K562 (cell line): ENCODE data around the gene SIRT7. TPM values are rescaled to one million over a fixed set of nuclear protein-coding genes. Genes with fewer than 3 reads are reported as not detected.

Experiments used
- ATAC-seq: fragments of 200-7000 bp; cut with Tn5 transposase; 3 replicates; pipeline ENCODE4 v1.9.1; 2020; ENCODE audit warnings: moderate library complexity
- BruUV-seq: library from RNA; stranded (reverse); fragments of 400-500 nt; replicated peaks from 2 replicates; lab custom pipeline; 2021; lab: Mats Ljungman, UMichigan
- CTCF ChIA-PET: fragments of 300-600 bp; formaldehyde crosslinking; extraction: SDS; loops from one replicate; lab custom pipeline; 2021; ENCODE audit warnings: low intra/inter-chr PET ratio; lab: Yijun Ruan, JAX
- POLR2A ChIA-PET: fragments of 300-600, 350-650 bp; sonication (Branson Sonifier 250); formaldehyde crosslinking; extraction: SDS; loops from one replicate; lab custom pipeline; 2021; ENCODE audit warnings: antibody characterized with exemption, inconsistent platforms; lab: Yijun Ruan, JAX
- DNase-seq, 4 experiments: peaks; one replicate each; pipeline versions ENCODE4 v3.0.0 to v3.0.0-alpha.2; 2011 to 2018; ENCODE audit warnings: low spot score in 3 of 4, mixed read lengths in 3 of 4; ENCODE audit errors: extremely low read depth in 1 of 4
- FAIRE-seq: peaks from 2 replicates; lab custom pipeline; 2011; peaks lifted over from hg19 to GRCh38; lab: Jason Lieb, UNC
- H2AFZ ChIP-seq: 2 replicates; pipeline ENCODE4 v1.6.0; 2011; ENCODE audit warnings: low read depth, low read length, control low read depth, inconsistent platforms
- H3K27ac ChIP-seq: fragments of 200-600 bp; 3 replicates; pipeline ENCODE4 v1.8.0; 2011; ENCODE audit warnings: low read depth, mild to moderate bottlenecking, control low read depth, inconsistent platforms, low read length, moderate library complexity, mixed read lengths; ENCODE audit errors: extremely low read depth
- H3K27me3 ChIP-seq, 2 experiments: fragments of 300-600 bp in 1 of 2; 2 replicates in 1 of 2; 3 replicates in 1 of 2; pipeline versions ENCODE4 v1.6.0 to v1.8.0; 2011; ENCODE audit warnings: inconsistent platforms in 2 of 2, low read length in 2 of 2, mild to moderate bottlenecking in 1 of 2, mixed read lengths in 1 of 2, moderate library complexity in 1 of 2; ENCODE audit not compliant: control insufficient read depth in 2 of 2, insufficient read depth in 2 of 2
- H3K36me3 ChIP-seq: fragments of 300-600 bp; 3 replicates; pipeline ENCODE4 v1.8.0; 2011; ENCODE audit warnings: mild to moderate bottlenecking, low read length, inconsistent platforms; ENCODE audit not compliant: control insufficient read depth, insufficient read depth
- H3K4me1 ChIP-seq, 2 experiments: fragments of 200-600 bp in 1 of 2; replicated peaks in 1 of 2; 2 replicates in 1 of 2; 3 replicates in 1 of 2; pipeline versions ENCODE4 v1.5.1 to v1.8.0; 2011; ENCODE audit warnings: inconsistent platforms in 2 of 2, low read length in 2 of 2, mild to moderate bottlenecking in 1 of 2, mixed read lengths in 1 of 2, moderate library complexity in 1 of 2; ENCODE audit not compliant: control insufficient read depth in 2 of 2, insufficient read depth in 2 of 2
- H3K4me2 ChIP-seq: 2 replicates; pipeline ENCODE4 v1.6.1; 2011; ENCODE audit warnings: low read length, control low read depth, inconsistent platforms, mixed read lengths; ENCODE audit not compliant: insufficient read depth
- H3K4me3 ChIP-seq: fragments of 200-600 bp; sonication (generic), shearing (Covaris generic); 2 replicates; pipeline ENCODE4 v1.5.1; 2016; ENCODE audit warnings: control low read depth, inconsistent platforms
- H3K79me2 ChIP-seq: fragments of 200-600 bp; 3 replicates; pipeline ENCODE4 v1.8.0; 2011; ENCODE audit warnings: low read length, inconsistent platforms; ENCODE audit not compliant: control insufficient read depth, insufficient read depth
- H3K9ac ChIP-seq, 2 experiments: 2 replicates each; pipeline versions ENCODE4 v1.6.0 to v1.6.1; 2011; ENCODE audit warnings: low read depth in 2 of 2, low read length in 2 of 2, control low read depth in 1 of 2, inconsistent platforms in 1 of 2, mild to moderate bottlenecking in 1 of 2, mixed read lengths in 1 of 2; ENCODE audit not compliant: insufficient read depth in 1 of 2
- H3K9me1 ChIP-seq: one replicate; pipeline ENCODE4 v1.6.0; 2011; ENCODE audit warnings: inconsistent platforms, mild to moderate bottlenecking, low read length, moderate library complexity; ENCODE audit not compliant: control insufficient read depth, insufficient read depth
- H3K9me3 ChIP-seq: replicated peaks from 2 replicates; pipeline ENCODE4 v1.5.1; 2011; ENCODE audit warnings: low read depth, low read length, inconsistent platforms; ENCODE audit not compliant: control insufficient read depth, insufficient read depth
- H4K20me1 ChIP-seq: replicated peaks from 2 replicates; pipeline ENCODE4 v1.6.1; 2011; ENCODE audit warnings: low read length, inconsistent platforms, mixed read lengths; ENCODE audit not compliant: control insufficient read depth, insufficient read depth
- COPS2 ChIP-seq: fragments of 450-650 bp; conservative IDR thresholded peaks from 2 replicates; pipeline ENCODE4 v1.6.1; 2016; ENCODE audit warnings: mild to moderate bottlenecking, moderate library complexity
- DPF2 ChIP-seq: fragments of 450-650 bp; IDR thresholded peaks from 2 replicates; pipeline ENCODE4 v1.6.1; 2016
- RAD51 ChIP-seq: fragments of 450-650 bp; IDR thresholded peaks from 2 replicates; pipeline ENCODE4 v1.7.1; 2016; ENCODE audit warnings: low read depth, mild to moderate bottlenecking, borderline replicate concordance
- RBFOX2 ChIP-seq: fragments of 200-400 bp; formaldehyde crosslinking; IDR thresholded peaks from 2 replicates; pipeline ENCODE4 v1.6.1; 2017; ENCODE audit warnings: low read depth, mild to moderate bottlenecking, low read length, moderate library complexity
- SMAD4 ChIP-seq: fragments of 250-450 bp; sonication (Bioruptor Pico); conservative IDR thresholded peaks from 2 replicates; pipeline ENCODE4 v1.8.0; 2021; ENCODE audit warnings: inconsistent platforms, mild to moderate bottlenecking, moderate library complexity
- SRSF7 ChIP-seq: fragments of 200-400 bp; formaldehyde crosslinking; optimal IDR thresholded peaks from 2 replicates; pipeline ENCODE3; 2017; ENCODE audit warnings: mild to moderate bottlenecking, low read depth, low read length
- WGBS: fragments of 100-300 bp; shearing (Covaris generic); methylation state at CpG from one replicate; pipeline ENCODE4 v1.1.6; 2016; ENCODE audit warnings: low coverage, mixed read lengths; ENCODE audit not compliant: insufficient coverage; ENCODE audit errors: missing lambda C conversion rate; 5-methylcytosine and 5-hydroxymethylcytosine counted together
- in situ Hi-C: fragments of 300-500 bp; cut with MboI; formaldehyde crosslinking; loops from 4 replicates; pipeline ENCODE4 v1.15.0; 2018; ENCODE audit warnings: inconsistent platforms, mixed read lengths
- intact Hi-C: fragments of 100-400 bp; cut with micrococcal nuclease; formaldehyde crosslinking; loops from 2 replicates; pipeline ENCODE4 v1.14.2; 2022
- polyA plus RNA-seq, 8 experiments: library from polyadenylated mRNA; depleted of rRNA in 4 of 8; stranded (reverse) in 5 of 8; unstranded in 3 of 8; fragments of >200 nt; fragmentation: Nextera tagmentation in 2 of 8; fragmentation: Illumina TruSeq in 1 of 8; extraction: Ambion mirVana in 2 of 8; extraction: Trizol in 1 of 8; gene quantifications; 2 replicates each; pipeline versions ENCODE4 v1.2.1 to v1.2.3, GENCODE V29; 2011 to 2014; ENCODE audit warnings: inconsistent platforms in 1 of 8, missing spikeins in 1 of 8
- total RNA-seq, 7 experiments: library from RNA; depleted of rRNA in 6 of 7; stranded (reverse); fragments of >200 nt in 6 of 7; fragmentation: Illumina TruSeq in 2 of 7; extraction: Trizol in 2 of 7; gene quantifications; 2 replicates each; pipeline versions ENCODE4 v1.2.1 to v1.2.3, GENCODE V29; 2011 to 2021; ENCODE audit warnings: low replicate concordance in 1 of 7
- TF ChIP-seq, protein P1 (sequence below): IDR thresholded peaks from 2 replicates; pipeline ENCODE4 v1.6.1; 2014; ENCODE audit warnings: antibody characterized with exemption

Gene SIRT7
- total and polyA plus RNA-seq, 9 of the 15 experiments (the other 6 are each of a cell fraction or from before 2014, with no cell fraction given) = 1.6 to 54.8 (median 20.3) TPM

DNA sequence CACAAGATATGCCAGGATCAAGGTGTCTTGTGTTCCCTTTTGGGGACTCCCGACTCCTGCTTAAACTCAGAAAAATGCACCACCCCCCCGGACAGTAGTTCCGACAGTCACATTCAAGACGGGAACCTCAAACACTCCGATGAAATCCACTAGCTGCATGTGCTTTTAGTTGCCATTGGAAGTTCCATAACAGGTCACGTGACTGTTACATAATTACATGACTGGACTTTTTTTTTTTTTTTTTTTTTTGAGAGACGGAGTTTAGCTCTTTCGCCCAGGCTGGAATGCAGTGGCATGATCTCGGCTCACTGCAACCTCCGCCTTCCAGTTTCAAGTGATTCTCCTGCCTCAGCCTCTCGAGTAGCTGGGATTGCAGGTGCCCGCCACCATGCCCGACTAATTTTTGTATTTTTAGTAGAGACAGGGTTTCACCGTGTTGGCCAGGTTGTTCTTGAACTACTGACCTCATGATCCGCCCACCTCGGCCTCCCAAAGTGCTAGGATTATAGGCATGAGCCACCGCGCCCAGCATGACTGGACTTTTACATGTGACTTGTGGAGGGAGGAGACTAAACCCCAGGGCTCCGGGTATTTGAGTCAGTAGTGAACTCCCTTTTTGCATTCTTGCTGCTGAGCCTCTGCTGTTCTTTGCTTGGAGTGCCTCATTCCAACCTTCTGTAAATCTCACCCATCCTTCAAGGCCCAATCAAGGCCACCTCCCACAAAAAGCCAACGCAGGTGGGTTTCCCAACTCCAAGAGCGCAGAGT is 1.6 kb downstream of the SIRT7 start (continued):
- TF ChIP-seq RAD51 (peak; percentile 89), SMAD4 (peak; percentile 27; the same call in 1 of the 2 replicates), COPS2 (no peak), DPF2 (peak; percentile 66)
- TF ChIP-seq, protein P1, sequence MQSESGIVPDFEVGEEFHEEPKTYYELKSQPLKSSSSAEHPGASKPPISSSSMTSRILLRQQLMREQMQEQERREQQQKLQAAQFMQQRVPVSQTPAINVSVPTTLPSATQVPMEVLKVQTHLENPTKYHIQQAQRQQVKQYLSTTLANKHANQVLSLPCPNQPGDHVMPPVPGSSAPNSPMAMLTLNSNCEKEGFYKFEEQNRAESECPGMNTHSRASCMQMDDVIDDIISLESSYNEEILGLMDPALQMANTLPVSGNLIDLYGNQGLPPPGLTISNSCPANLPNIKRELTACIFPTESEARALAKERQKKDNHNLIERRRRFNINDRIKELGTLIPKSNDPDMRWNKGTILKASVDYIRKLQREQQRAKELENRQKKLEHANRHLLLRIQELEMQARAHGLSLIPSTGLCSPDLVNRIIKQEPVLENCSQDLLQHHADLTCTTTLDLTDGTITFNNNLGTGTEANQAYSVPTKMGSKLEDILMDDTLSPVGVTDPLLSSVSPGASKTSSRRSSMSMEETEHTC = 0 out of 2 replicates have a peak, but pooled peaks have one; percentile 37

DNA sequence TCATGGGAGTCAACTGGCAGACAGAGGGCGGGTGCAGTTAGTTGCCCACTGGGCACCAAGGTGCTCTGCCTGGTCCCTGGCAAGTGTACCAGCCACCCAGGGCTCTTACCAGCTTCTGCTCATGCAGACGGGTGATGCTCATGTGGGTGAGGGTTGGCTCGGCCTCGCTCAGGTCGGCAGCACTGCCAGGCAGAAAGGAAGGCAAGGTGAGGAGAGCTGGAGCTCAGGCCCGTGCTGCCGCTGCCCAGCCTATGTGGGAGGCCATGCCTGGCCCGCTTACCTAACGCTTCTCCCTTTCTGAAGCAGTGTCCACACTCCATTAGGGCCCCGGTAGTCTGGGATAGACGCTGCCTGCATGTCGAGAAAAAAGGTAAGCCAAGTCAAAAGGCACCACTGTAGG is 2.6 kb downstream of the SIRT7 start:
- no peak for FAIRE-seq
- H3K79me2 ChIP-seq = peaks cover 55% of the 10 kb centered on the region
- CTCF ChIA-PET = no interaction called here
- H3K36me3 ChIP-seq = peaks cover 70% of the 10 kb centered on the region; the same call in 2 of the 3 replicates
- H3K27ac ChIP-seq = no peak overlapping the region
- no peak overlapping the region for H2AFZ ChIP-seq
- peaks cover 2% of the 10 kb centered on the region for H3K9me1 ChIP-seq
- POLR2A ChIA-PET = interaction anchor here (3.4 kb wide), 1 partner anchor 10 kb away, joined by 32 read pairs; the partner anchor contains the start of gene MAFG
- BruUV-seq = no TSS peak
- no peak overlapping the region for H3K4me2 ChIP-seq
- peaks cover 25% of the 10 kb centered on the region for H4K20me1 ChIP-seq
- no peak overlapping the region for H3K4me3 ChIP-seq
- in situ Hi-C loops (no loop called here), intact Hi-C loops (no loop called here)
- no peaks in the 10 kb centered on the region for H3K27me3 ChIP-seq
- no peaks in the 10 kb centered on the region for H3K9me3 ChIP-seq
- no peak for ATAC-seq
- no peak for TF ChIP-seq SRSF7
- 0 out of 2 replicates have a peak, but pooled peaks have one; percentile 12 for TF ChIP-seq RBFOX2
- no peak overlapping the region; a peak in 1 of 4 replicates for H3K9ac ChIP-seq
- 90% methylated on average over 10 of the region's 12 CpGs for whole genome bisulfite sequencing
- peaks cover 35 to 87% of the 10 kb centered on the region in 2 experiments for H3K4me1 ChIP-seq
- DNase-seq = no peak
